Mammary epithelial cell (primary cell): ENCODE data around the gene PRUNE1.

Experiments
- CTCF ChIP-seq, 2 donors: IDR thresholded peaks in 1 of 2; conservative IDR thresholded peaks in 1 of 2; 2 replicates each; pipeline ENCODE4 v1.5.1; 2011 to 2012; ENCODE audit warnings: inconsistent platforms in 2 of 2, low read length in 2 of 2, mild to moderate bottlenecking in 2 of 2, control low read depth in 1 of 2, low read depth in 1 of 2; ENCODE audit not compliant: insufficient read depth in 1 of 2; ENCODE audit errors: extremely low read depth in 1 of 2
- EZH2 ChIP-seq: IDR thresholded peaks from 2 replicates; pipeline ENCODE4 v1.6.1; 2012; ENCODE audit warnings: low read length, inconsistent platforms, borderline replicate concordance

- TF ChIP-seq CTCF (conservative IDR thresholded peaks at IDR 0.05 in 1 of 2, IDR thresholded peaks at IDR 0.05 in 1 of 2; ENCODE audit: extremely low read depth in 1 of 2, insufficient read depth in 1 of 2, low read depth in 1 of 2, low read length in 2 of 2), result peak; percentile 100
- no peak for TF ChIP-seq EZH2
These were observed 28.9 kb upstream of the PRUNE1 start for GRCh38 chr1:150979092-150980056.
